HL-60 (cell line): Measurements from ENCODE around the gene EME2.

ENCODE experiments used
- CTCF ChIP-seq: IDR thresholded peaks from one replicate; pipeline ENCODE4 v1.5.1; 2011; ENCODE audit warnings: low read length, control low read depth, inconsistent platforms; ENCODE audit not compliant: insufficient read depth
- GABPA ChIP-seq: IDR thresholded peaks from 2 replicates; pipeline ENCODE4 v1.6.1; 2012; ENCODE audit warnings: low read depth
- POLR2AphosphoS5 ChIP-seq: IDR thresholded peaks from 2 replicates; pipeline ENCODE4 v1.6.1; 2012; ENCODE audit warnings: low read depth
- REST ChIP-seq: IDR thresholded peaks from 2 replicates; pipeline ENCODE4 v1.6.1; 2012; ENCODE audit warnings: low read depth; ENCODE audit not compliant: insufficient replicate concordance

GRCh38 chr16:1746693-1747195 is 25.9 kb upstream of the EME2 start:
- TF ChIP-seq CTCF (no peak), POLR2AphosphoS5 (no peak), REST (no peak), GABPA (no peak)
